Activated naive CD4-positive, alpha-beta T cell treated with anti-CD3 and anti-CD28 coated beads, Interleukin-2, amount 50 U/mL, for 16 hours (primary cell): Measurements from ENCODE around the gene LY9.
"Not testable (repeated sequence)": the region's sequence is repeated elsewhere in the genome, so short reads cannot be mapped to it uniquely, and the experiment has no call there.

Experiments
- DNase-seq: peaks from one replicate; pipeline ENCODE4 v3.0.0-alpha.2; 2020

The LY9 gene

GRCh38 chr1:160776178-160776577 is 19.8 kb upstream of the LY9 start:
- no peak for DNase-seq

- peak; percentile 46 for DNase-seq
These were observed 18.4 kb upstream of the LY9 start for GRCh38 chr1:160777486-160778089.

- no peak for DNase-seq
These were observed 17.0 kb upstream of the LY9 start for GRCh38 chr1:160778976-160779375.

- DNase-seq: peak; percentile 53
These were observed 16.2 kb upstream of the LY9 start for GRCh38 chr1:160779626-160780397.

GRCh38 chr1:160780398-160780755 is 15.6 kb upstream of the LY9 start:
- DNase-seq: no peak

GRCh38 chr1:160781186-160781766 is 14.7 kb upstream of the LY9 start:
- DNase-seq: no peak

- no peak for DNase-seq
These were observed 13.9 kb upstream of the LY9 start for GRCh38 chr1:160781914-160782689.

- not testable (repeated sequence) for DNase-seq
These were observed 12.8 kb upstream of the LY9 start for GRCh38 chr1:160782988-160783765.

- DNase-seq: no peak
These were observed 6.8 kb upstream of the LY9 start for GRCh38 chr1:160789051-160789701.

GRCh38 chr1:160789702-160790611 is 6.0 kb upstream of the LY9 start:
- no peak for DNase-seq

GRCh38 chr1:160794376-160794775 is 1.6 kb upstream of the LY9 start:
- no peak for DNase-seq

- DNase-seq: no peak
These were observed 1.3 kb downstream of the LY9 start for GRCh38 chr1:160797271-160797709.

GRCh38 chr1:160797861-160798273 is 1.9 kb downstream of the LY9 start:
- peak; percentile 68 for DNase-seq

GRCh38 chr1:160798439-160798838 is 2.5 kb downstream of the LY9 start:
- DNase-seq: no peak

GRCh38 chr1:160799641-160800040 is 3.7 kb downstream of the LY9 start:
- no peak for DNase-seq

GRCh38 chr1:160800142-160800541 is 4.2 kb downstream of the LY9 start:
- peak; percentile 63 for DNase-seq

GRCh38 chr1:160800645-160801408 is 4.9 kb downstream of the LY9 start:
- no peak for DNase-seq

GRCh38 chr1:160801836-160802580 is 6.0 kb downstream of the LY9 start:
- DNase-seq: no peak

GRCh38 chr1:160806109-160806665 is 10.2 kb downstream of the LY9 start:
- DNase-seq: no peak
